ENCODE results near the gene THAP7. TPM values are rescaled to one million over a fixed set of nuclear protein-coding genes. Genes with fewer than 3 reads are reported as not detected.

THAP7 gene
- polyA plus RNA-seq, 1 donor (not counting 4 experiments of a cell fraction or from before 2014, with no cell fraction given), result 10.4 TPM

GRCh38 chr22:20992456-20993303 is 9.2 kb downstream of the THAP7 start:
- DNase-seq (ENCODE audit: low read depth, low spot score) (no peak), FAIRE-seq (no peak)
- TF ChIP-seq EZH2 (IDR thresholded peaks at IDR 0.05; ENCODE audit: low read length), result no peak
- no peak for TF ChIP-seq CTCF (optimal IDR thresholded peaks at IDR 0.05 in 1 of 3, IDR thresholded peaks at IDR 0.05 in 1 of 3, conservative IDR thresholded peaks at IDR 0.05 in 1 of 3; ENCODE audit: extremely low read depth in 1 of 3, insufficient read depth in 2 of 3, low read length in 3 of 3)
- no peak overlapping the region for H3K4me3 ChIP-seq (ENCODE audit: control insufficient read depth in 2 of 3, extremely low read depth in 1 of 3, insufficient read depth in 2 of 3, low read depth in 1 of 3, low read length in 3 of 3)
- no peak overlapping the region for H3K4me2 ChIP-seq (ENCODE audit: control insufficient read depth, extremely low read depth, insufficient read depth, low read depth, low read length)
- no peak overlapping the region for H3K27ac ChIP-seq (ENCODE audit: control insufficient read depth, insufficient read depth, low read length)
- H3K9me3 ChIP-seq (ENCODE audit: control insufficient read depth, low read depth, low read length), result no peaks in the 10 kb centered on the region
- dilution Hi-C loops (cut with MboI; ENCODE audit: extremely low pct_ligation_motif_present, low sequenced_read_pairs), result no loop called here
- no peak overlapping the region for H2AFZ ChIP-seq (ENCODE audit: control insufficient read depth, low read length)
- no peaks in the 10 kb centered on the region for H3K79me2 ChIP-seq (ENCODE audit: control insufficient read depth, insufficient read depth, low read length)
- no peaks in the 10 kb centered on the region for H3K27me3 ChIP-seq (ENCODE audit: control insufficient read depth, extremely low read depth, insufficient read depth, low read length)
- H4K20me1 ChIP-seq (ENCODE audit: control insufficient read depth, extremely low read depth, insufficient read depth, low read length), result no peaks in the 10 kb centered on the region
- H3K4me1 ChIP-seq (ENCODE audit: control insufficient read depth, extremely low read depth, insufficient read depth, low read length), result no peaks in the 10 kb centered on the region
- no peak overlapping the region for H3K9ac ChIP-seq (ENCODE audit: control insufficient read depth, extremely low read depth, insufficient read depth, low read length)
- H3K36me3 ChIP-seq (ENCODE audit: control insufficient read depth in 2 of 2, extremely low read depth in 1 of 2, insufficient read depth in 2 of 2, low read length in 2 of 2), result peaks cover 22 to 51% of the 10 kb centered on the region in 2 experiments
- H3K9me1 ChIP-seq (ENCODE audit: control insufficient read depth, extremely low read depth, insufficient read depth, low read length), result no peaks in the 10 kb centered on the region

- no peak for TF ChIP-seq EZH2 (IDR thresholded peaks at IDR 0.05; ENCODE audit: low read length)
- FAIRE-seq (no peak), DNase-seq (ENCODE audit: low read depth, low spot score) (no peak)
- Histone ChIP-seq H3K9ac (ENCODE audit: control insufficient read depth, extremely low read depth, insufficient read depth, low read length) (no peak overlapping the region), H3K36me3 (ENCODE audit: control insufficient read depth in 2 of 2, extremely low read depth in 1 of 2, insufficient read depth in 2 of 2, low read length in 2 of 2) (peaks cover 26 to 52% of the 10 kb centered on the region in 2 experiments), H3K9me3 (ENCODE audit: control insufficient read depth, low read depth, low read length) (no peaks in the 10 kb centered on the region), H3K4me1 (ENCODE audit: control insufficient read depth, extremely low read depth, insufficient read depth, low read length) (no peaks in the 10 kb centered on the region), H3K27me3 (ENCODE audit: control insufficient read depth, extremely low read depth, insufficient read depth, low read length) (no peaks in the 10 kb centered on the region), H3K4me2 (ENCODE audit: control insufficient read depth, extremely low read depth, insufficient read depth, low read depth, low read length) (no peak overlapping the region), H3K9me1 (ENCODE audit: control insufficient read depth, extremely low read depth, insufficient read depth, low read length) (no peaks in the 10 kb centered on the region), H4K20me1 (ENCODE audit: control insufficient read depth, extremely low read depth, insufficient read depth, low read length) (no peaks in the 10 kb centered on the region), H3K79me2 (ENCODE audit: control insufficient read depth, insufficient read depth, low read length) (no peaks in the 10 kb centered on the region), H2AFZ (ENCODE audit: control insufficient read depth, low read length) (no peak overlapping the region), H3K4me3 (ENCODE audit: control insufficient read depth in 2 of 3, extremely low read depth in 1 of 3, insufficient read depth in 2 of 3, low read depth in 1 of 3, low read length in 3 of 3) (no peak overlapping the region), H3K27ac (ENCODE audit: control insufficient read depth, insufficient read depth, low read length) (no peak overlapping the region)
- dilution Hi-C loops (cut with MboI; ENCODE audit: extremely low pct_ligation_motif_present, low sequenced_read_pairs), result no loop called here
Measured at GRCh38 chr22:20992056-20992442, 9.9 kb downstream of the THAP7 start.
